Measurements from ENCODE around the gene PTGS1. TPM values are rescaled to one million over a fixed set of nuclear protein-coding genes. Genes with fewer than 3 reads are reported as not detected.

The PTGS1 gene
- total RNA-seq, 1 experiment from 2014 or later: 61.2 TPM

GRCh38 chr9:122337556-122337929 is 33.3 kb upstream of the PTGS1 start:
- no peak for ATAC-seq
- intact Hi-C loops (cut with micrococcal nuclease; ENCODE audit: unreplicated experiment): no loop called here
- no peaks in the 10 kb centered on the region for H3K4me1 ChIP-seq (ENCODE audit: control insufficient read depth, insufficient read depth, low read length)
- no peak overlapping the region for H3K27ac ChIP-seq (ENCODE audit: low read length)
- H3K36me3 ChIP-seq (ENCODE audit: control insufficient read depth, insufficient read depth, low read length): no peaks in the 10 kb centered on the region
- ChIA-PET CTCF (no interaction called here), POLR2A (no interaction called here)
- no peaks in the 10 kb centered on the region for H3K9me3 ChIP-seq (ENCODE audit: control insufficient read depth, insufficient read depth, low read depth, low read length)
- no peaks in the 10 kb centered on the region for H3K27me3 ChIP-seq (ENCODE audit: control insufficient read depth, insufficient read depth, low read length)
- in situ Hi-C loops (cut with HindIII; ENCODE audit: low pct_unique_long_range_greater_than_20kb, low sequenced_read_pairs): no loop called here
- no peak for DNase-seq (ENCODE audit: low read depth, low spot score)
- TF ChIP-seq POLR2AphosphoS5 (IDR thresholded peaks at IDR 0.05; ENCODE audit: low read depth, low read length) (no peak), REST (IDR thresholded peaks at IDR 0.05; ENCODE audit: insufficient read depth in 1 of 2, low read depth in 2 of 2, low read length in 1 of 2) (no peak), CTCF (IDR thresholded peaks at IDR 0.05) (no peak), SIN3A (IDR thresholded peaks at IDR 0.05; ENCODE audit: borderline replicate concordance, insufficient read depth, low read depth, low read length) (no peak), TCF7L2 (IDR thresholded peaks at IDR 0.05; ENCODE audit: low read depth, low read length) (no peak)
- no peak overlapping the region for H3K4me3 ChIP-seq (ENCODE audit: low read depth in 2 of 2, low read length in 2 of 2)
- BruUV-seq (replicated peaks): no TSS peak

GRCh38 chr9:122338536-122338935 is 32.3 kb upstream of the PTGS1 start:
- POLR2A ChIA-PET: no interaction called here
- intact Hi-C loops (cut with micrococcal nuclease; ENCODE audit: unreplicated experiment) (no loop called here), in situ Hi-C loops (cut with HindIII; ENCODE audit: low pct_unique_long_range_greater_than_20kb, low sequenced_read_pairs) (no loop called here)
- DNase-seq (ENCODE audit: low read depth, low spot score) (no peak), ATAC-seq (no peak)
- TF ChIP-seq CTCF (IDR thresholded peaks at IDR 0.05) (no peak), REST (IDR thresholded peaks at IDR 0.05; ENCODE audit: insufficient read depth in 1 of 2, low read depth in 2 of 2, low read length in 1 of 2) (no peak), TCF7L2 (IDR thresholded peaks at IDR 0.05; ENCODE audit: low read depth, low read length) (no peak), SIN3A (IDR thresholded peaks at IDR 0.05; ENCODE audit: borderline replicate concordance, insufficient read depth, low read depth, low read length) (no peak), POLR2AphosphoS5 (IDR thresholded peaks at IDR 0.05; ENCODE audit: low read depth, low read length) (no peak)
- no TSS peak for BruUV-seq (replicated peaks)
- H3K4me1 ChIP-seq (ENCODE audit: control insufficient read depth, insufficient read depth, low read length): no peaks in the 10 kb centered on the region
- no peaks in the 10 kb centered on the region for H3K9me3 ChIP-seq (ENCODE audit: control insufficient read depth, insufficient read depth, low read depth, low read length)
- no peaks in the 10 kb centered on the region for H3K27me3 ChIP-seq (ENCODE audit: control insufficient read depth, insufficient read depth, low read length)
- H3K4me3 ChIP-seq (ENCODE audit: low read depth in 2 of 2, low read length in 2 of 2): no peak overlapping the region
- CTCF ChIA-PET: no interaction called here
- no peaks in the 10 kb centered on the region for H3K36me3 ChIP-seq (ENCODE audit: control insufficient read depth, insufficient read depth, low read length)
- no peak overlapping the region for H3K27ac ChIP-seq (ENCODE audit: low read length)
